NCI-H446 treated with DMSO at 0.1 percent for 48 hours (cell line): ENCODE results near the gene PRR15L.
"Not testable (repeated sequence)": the region's sequence is repeated elsewhere in the genome, so short reads cannot be mapped to it uniquely, and the experiment has no call there.

ENCODE experiments used
- DNase-seq: peaks from one replicate; lab custom pipeline; 2025; lab: John Stamatoyannopoulos, UW

Gene PRR15L

GRCh38 chr17:47935468-47935867 is 22.2 kb downstream of the PRR15L start:
- DNase-seq, result not testable (repeated sequence)

- DNase-seq, result no peak
These were observed 22.8 kb downstream of the PRR15L start for GRCh38 chr17:47934856-47935255.

- DNase-seq, result no peak
These were observed 25.8 kb downstream of the PRR15L start for GRCh38 chr17:47931848-47932247.

GRCh38 chr17:47929218-47930000 is 28.3 kb downstream of the PRR15L start:
- DNase-seq, result no peak

- DNase-seq, result no peak
These were observed 29.3 kb downstream of the PRR15L start for GRCh38 chr17:47928415-47928814.

GRCh38 chr17:47927821-47928400 is 29.8 kb downstream of the PRR15L start:
- no peak for DNase-seq

- no peak for DNase-seq
These were observed 32.0 kb downstream of the PRR15L start for GRCh38 chr17:47925678-47925988.

- DNase-seq, result no peak
These were observed 32.7 kb downstream of the PRR15L start for GRCh38 chr17:47924785-47925677.

GRCh38 chr17:47919889-47920288 is 37.8 kb downstream of the PRR15L start:
- not testable (repeated sequence) for DNase-seq

GRCh38 chr17:47918991-47919390 is 38.7 kb downstream of the PRR15L start:
- DNase-seq, result no peak

GRCh38 chr17:47918006-47918405 is 39.7 kb downstream of the PRR15L start:
- no peak for DNase-seq

- DNase-seq, result no peak
These were observed 40.1 kb downstream of the PRR15L start for GRCh38 chr17:47917581-47917980.

GRCh38 chr17:47916489-47917208 is 41.0 kb downstream of the PRR15L start:
- no peak for DNase-seq

GRCh38 chr17:47915776-47916398 is 41.8 kb downstream of the PRR15L start:
- DNase-seq, result no peak

GRCh38 chr17:47914306-47914948 is 43.3 kb downstream of the PRR15L start:
- DNase-seq, result no peak

- no peak for DNase-seq
These were observed 44.6 kb downstream of the PRR15L start for GRCh38 chr17:47913050-47913449.

GRCh38 chr17:47907932-47908562 is 49.6 kb downstream of the PRR15L start:
- no peak for DNase-seq

GRCh38 chr17:47906443-47906842 is 51.2 kb downstream of the PRR15L start:
- DNase-seq, result no peak

GRCh38 chr17:47905221-47905733 is 52.4 kb downstream of the PRR15L start:
- no peak for DNase-seq

GRCh38 chr17:47902039-47902744 is 55.5 kb downstream of the PRR15L start:
- DNase-seq, result no peak
